H9 (cell line): ENCODE measurements around the gene SDF2. TPM values are rescaled to one million over a fixed set of nuclear protein-coding genes. Genes with fewer than 3 reads are reported as not detected.

Experiments used
- DNase-seq: peaks from one replicate; pipeline ENCODE4 v3.0.0-alpha.2; 2017
- H2AFZ ChIP-seq: one replicate; pipeline ENCODE4 v1.6.1; 2013; ENCODE audit warnings: mild to moderate bottlenecking, low read length, control low read depth, moderate library complexity
- H2AK5ac ChIP-seq: 2 replicates; pipeline ENCODE4 v1.6.1; 2013; ENCODE audit warnings: low read length, control low read depth, mixed read lengths; ENCODE audit not compliant: insufficient read length
- H2BK120ac ChIP-seq: one replicate; pipeline ENCODE4 v1.6.1; 2013; ENCODE audit warnings: low read depth, mild to moderate bottlenecking, low read length, control low read depth, inconsistent platforms; ENCODE audit not compliant: poor library complexity, severe bottlenecking
- H2BK12ac ChIP-seq: 2 replicates; pipeline ENCODE4 v1.6.1; 2013; ENCODE audit warnings: low read length, control low read depth, mixed read lengths, low read depth; ENCODE audit not compliant: insufficient read length
- H2BK15ac ChIP-seq: 2 replicates; pipeline ENCODE4 v1.6.1; 2013; ENCODE audit warnings: low read depth, low read length, control low read depth
- H2BK20ac ChIP-seq: one replicate; pipeline ENCODE4 v1.6.1; 2013; ENCODE audit warnings: low read depth, mild to moderate bottlenecking, low read length, control low read depth, inconsistent platforms; ENCODE audit not compliant: poor library complexity, severe bottlenecking
- H2BK5ac ChIP-seq: 2 replicates; pipeline ENCODE4 v1.6.1; 2013; ENCODE audit warnings: low read length, control low read depth, mixed read lengths; ENCODE audit not compliant: insufficient read length
- H3K14ac ChIP-seq: 2 replicates; pipeline ENCODE4 v1.6.1; 2013; ENCODE audit warnings: low read length, control low read depth; ENCODE audit not compliant: insufficient read depth
- H3K18ac ChIP-seq: 2 replicates; pipeline ENCODE4 v1.6.1; 2013; ENCODE audit warnings: low read depth, mild to moderate bottlenecking, mixed read lengths, low read length, control low read depth; ENCODE audit not compliant: insufficient read length
- H3K23ac ChIP-seq: 2 replicates; pipeline ENCODE4 v1.6.1; 2013; ENCODE audit warnings: low read length, control low read depth, mixed read lengths, low read depth; ENCODE audit not compliant: insufficient read length
- H3K23me2 ChIP-seq: 2 replicates; pipeline ENCODE4 v1.6.1; 2013; ENCODE audit warnings: low read depth, mild to moderate bottlenecking, mixed read lengths, low read length, control low read depth; ENCODE audit not compliant: insufficient read length, poor library complexity, severe bottlenecking
- H3K27ac ChIP-seq: 2 replicates; pipeline ENCODE4 v1.5.1; 2013; ENCODE audit warnings: low read length, control low read depth, mixed read lengths, low read depth; ENCODE audit not compliant: insufficient read length
- H3K27me3 ChIP-seq: 2 replicates; pipeline ENCODE4 v1.6.1; 2013; ENCODE audit warnings: low read length, control low read depth, inconsistent platforms; ENCODE audit not compliant: insufficient read depth
- H3K4ac ChIP-seq: 2 replicates; pipeline ENCODE4 v1.6.1; 2013; ENCODE audit warnings: low read depth, mild to moderate bottlenecking, control low read depth, inconsistent platforms, low read length, moderate library complexity
- H3K4me1 ChIP-seq: 2 replicates; pipeline ENCODE4 v1.6.1; 2013; ENCODE audit warnings: low read length, control low read depth, inconsistent platforms; ENCODE audit not compliant: insufficient read depth
- H3K4me2 ChIP-seq: 2 replicates; pipeline ENCODE4 v1.6.1; 2013; ENCODE audit warnings: low read length, control low read depth, mixed read lengths; ENCODE audit not compliant: insufficient read length, insufficient read depth
- H3K56ac ChIP-seq: 2 replicates; pipeline ENCODE4 v1.6.1; 2013; ENCODE audit warnings: low read depth, mild to moderate bottlenecking, mixed read lengths, low read length, control low read depth; ENCODE audit not compliant: insufficient read length
- H3K79me1 ChIP-seq: 2 replicates; pipeline ENCODE4 v1.6.1; 2013; ENCODE audit warnings: low read depth, mild to moderate bottlenecking, moderate library complexity, low read length, control low read depth, inconsistent platforms; ENCODE audit not compliant: insufficient read depth, poor library complexity, severe bottlenecking
- H3K79me2 ChIP-seq: 2 replicates; pipeline ENCODE4 v1.6.1; 2013; ENCODE audit warnings: low read length, control low read depth, inconsistent platforms; ENCODE audit not compliant: insufficient read depth
- H3K9ac ChIP-seq: 2 replicates; pipeline ENCODE4 v1.6.1; 2013; ENCODE audit warnings: low read length, control low read depth, mixed read lengths; ENCODE audit not compliant: insufficient read length; ENCODE audit errors: extremely low read depth
- H3K9me3 ChIP-seq: one replicate; pipeline ENCODE4 v1.6.1; 2013; ENCODE audit warnings: low read depth, low read length, inconsistent platforms; ENCODE audit not compliant: control insufficient read depth
- H3T11ph ChIP-seq: one replicate; pipeline ENCODE4 v1.6.1; 2013; ENCODE audit warnings: mild to moderate bottlenecking, low read length, control low read depth, inconsistent platforms
- H4K20me1 ChIP-seq: one replicate; pipeline ENCODE4 v1.6.1; 2013; ENCODE audit not compliant: control insufficient read depth, insufficient read length, insufficient read depth
- H4K5ac ChIP-seq: 2 replicates; pipeline ENCODE4 v1.6.1; 2013; ENCODE audit warnings: low read depth, mild to moderate bottlenecking, mixed read lengths, low read length, control low read depth; ENCODE audit not compliant: insufficient read length
- H4K8ac ChIP-seq: replicated peaks from 2 replicates; pipeline ENCODE4 v1.6.1; 2013; ENCODE audit warnings: low read length, control low read depth, mixed read lengths, low read depth; ENCODE audit not compliant: insufficient read length
- H4K91ac ChIP-seq: 2 replicates; pipeline ENCODE4 v1.6.1; 2013; ENCODE audit warnings: low read depth, mild to moderate bottlenecking, moderate library complexity, mixed read lengths, low read length, control low read depth; ENCODE audit not compliant: insufficient read length
- H3K27ac Mint-ChIP-seq, 3 experiments: 2 replicates in 2 of 3; 3 replicates in 1 of 3; pipeline ENCODE4 v1.8.0; 2020 to 2021; ENCODE audit warnings: mixed read lengths in 3 of 3, mild to moderate bottlenecking in 1 of 3, moderate library complexity in 1 of 3
- H3K27me3 Mint-ChIP-seq: 2 replicates; pipeline ENCODE4 v1.8.0; 2021; ENCODE audit warnings: low read depth, mild to moderate bottlenecking, moderate library complexity, mixed read lengths
- H3K36me3 Mint-ChIP-seq, 3 experiments: 2 replicates in 2 of 3; 3 replicates in 1 of 3; pipeline ENCODE4 v1.8.0; 2020 to 2021; ENCODE audit warnings: low read depth in 3 of 3, mixed read lengths in 3 of 3; ENCODE audit not compliant: insufficient read depth in 1 of 3
- H3K4me1 Mint-ChIP-seq, 2 experiments: 2 replicates each; pipeline ENCODE4 v1.8.0; 2020; ENCODE audit warnings: mixed read lengths in 2 of 2
- H3K4me3 Mint-ChIP-seq, 2 experiments: 2 replicates in 1 of 2; 3 replicates in 1 of 2; pipeline ENCODE4 v1.8.0; 2020 to 2021; ENCODE audit warnings: mild to moderate bottlenecking in 2 of 2, mixed read lengths in 2 of 2, moderate library complexity in 1 of 2
- H3K9me3 Mint-ChIP-seq, 2 experiments: 2 replicates in 1 of 2; 3 replicates in 1 of 2; pipeline ENCODE4 v1.8.0; 2020; ENCODE audit warnings: mild to moderate bottlenecking in 2 of 2, mixed read lengths in 2 of 2, moderate library complexity in 1 of 2
- WGBS: extraction: QIAGEN DNeasy Blood & Tissue Kit; methylation state at CpG from one replicate; pipeline ENCODE4 v1.1.7; 2013; ENCODE audit warnings: missing lambda C conversion rate, low lambda C conversion rate, mixed read lengths; ENCODE audit not compliant: insufficient read length; ENCODE audit errors: extremely low coverage; 5-methylcytosine and 5-hydroxymethylcytosine counted together
- total RNA-seq: library from RNA; stranded (reverse); gene quantifications from 2 replicates; pipeline ENCODE4 v1.2.1, GENCODE V29; 2021
- TF ChIP-seq, protein P1 (sequence below): fragments of 200-600 bp; sonication (generic); conservative IDR thresholded peaks from 3 replicates; pipeline ENCODE4 v1.8.0; 2021; ENCODE audit warnings: antibody characterized with exemption, mild to moderate bottlenecking

Gene SDF2
- total RNA-seq, 1 experiment from 2014 or later, result 40.2 TPM

DNA sequence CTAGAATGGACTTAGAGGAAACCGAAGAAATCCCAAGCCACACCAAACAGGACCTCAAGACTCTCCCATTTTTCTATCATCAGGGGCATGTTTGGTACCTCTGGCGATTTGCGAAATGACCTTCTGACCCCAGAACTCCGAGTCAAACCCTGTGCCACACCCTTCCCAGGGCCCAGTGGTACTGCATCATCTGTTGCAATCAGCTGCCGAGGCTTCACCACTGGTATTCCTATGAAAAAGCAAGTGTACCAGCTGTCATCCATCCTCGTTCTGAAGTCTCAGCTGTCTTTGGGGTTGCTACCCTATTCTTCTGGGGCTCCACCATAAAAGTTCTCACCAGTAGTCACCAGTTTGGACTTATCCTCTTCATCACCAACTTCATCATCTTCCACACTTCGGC is 45.4 kb downstream of the SDF2 start:
- Histone ChIP-seq H3K79me2 (no peaks in the 10 kb centered on the region), H3K4ac (no peak overlapping the region), H2BK120ac (no peak overlapping the region), H2BK15ac (no peak overlapping the region), H4K91ac (no peak overlapping the region), H2BK20ac (no peak overlapping the region), H2AFZ (no peak overlapping the region), H3K23me2 (no peaks in the 10 kb centered on the region), H3K79me1 (no peaks in the 10 kb centered on the region), H3K9me3 (no peaks in the 10 kb centered on the region), H4K20me1 (no peaks in the 10 kb centered on the region), H3K18ac (no peak overlapping the region), H4K8ac (no peak overlapping the region), H4K5ac (no peak overlapping the region), H2BK5ac (no peak overlapping the region), H3K56ac (no peak overlapping the region), H3K23ac (no peak overlapping the region), H2BK12ac (no peak overlapping the region), H3K9ac (no peak overlapping the region), H3K4me2 (no peak overlapping the region), H3K4me1 (no peaks in the 10 kb centered on the region), H3K27me3 (no peaks in the 10 kb centered on the region), H3K27ac (no peak overlapping the region), H3K14ac (no peak overlapping the region), H2AK5ac (no peak overlapping the region), H3T11ph (no peak overlapping the region)
- Mint-ChIP-seq H3K27ac (no peak overlapping the region), H3K4me1 (no peaks in the 10 kb centered on the region), H3K9me3 (no peaks in the 10 kb centered on the region), H3K4me3 (no peak overlapping the region), H3K36me3 (peaks cover 49 to 97% (median 90%) of the 10 kb centered on the region in 3 experiments; a peak in 6 of 7 replicates), H3K27me3 (no peaks in the 10 kb centered on the region)
- no peak for DNase-seq
- TF ChIP-seq, protein P1, sequence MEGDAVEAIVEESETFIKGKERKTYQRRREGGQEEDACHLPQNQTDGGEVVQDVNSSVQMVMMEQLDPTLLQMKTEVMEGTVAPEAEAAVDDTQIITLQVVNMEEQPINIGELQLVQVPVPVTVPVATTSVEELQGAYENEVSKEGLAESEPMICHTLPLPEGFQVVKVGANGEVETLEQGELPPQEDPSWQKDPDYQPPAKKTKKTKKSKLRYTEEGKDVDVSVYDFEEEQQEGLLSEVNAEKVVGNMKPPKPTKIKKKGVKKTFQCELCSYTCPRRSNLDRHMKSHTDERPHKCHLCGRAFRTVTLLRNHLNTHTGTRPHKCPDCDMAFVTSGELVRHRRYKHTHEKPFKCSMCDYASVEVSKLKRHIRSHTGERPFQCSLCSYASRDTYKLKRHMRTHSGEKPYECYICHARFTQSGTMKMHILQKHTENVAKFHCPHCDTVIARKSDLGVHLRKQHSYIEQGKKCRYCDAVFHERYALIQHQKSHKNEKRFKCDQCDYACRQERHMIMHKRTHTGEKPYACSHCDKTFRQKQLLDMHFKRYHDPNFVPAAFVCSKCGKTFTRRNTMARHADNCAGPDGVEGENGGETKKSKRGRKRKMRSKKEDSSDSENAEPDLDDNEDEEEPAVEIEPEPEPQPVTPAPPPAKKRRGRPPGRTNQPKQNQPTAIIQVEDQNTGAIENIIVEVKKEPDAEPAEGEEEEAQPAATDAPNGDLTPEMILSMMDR, result no peak
- no CpG with 5 or more reads among the region's 7 CpGs for WGBS
